ENCODE results near the gene PALLD.

Gene PALLD

DNA sequence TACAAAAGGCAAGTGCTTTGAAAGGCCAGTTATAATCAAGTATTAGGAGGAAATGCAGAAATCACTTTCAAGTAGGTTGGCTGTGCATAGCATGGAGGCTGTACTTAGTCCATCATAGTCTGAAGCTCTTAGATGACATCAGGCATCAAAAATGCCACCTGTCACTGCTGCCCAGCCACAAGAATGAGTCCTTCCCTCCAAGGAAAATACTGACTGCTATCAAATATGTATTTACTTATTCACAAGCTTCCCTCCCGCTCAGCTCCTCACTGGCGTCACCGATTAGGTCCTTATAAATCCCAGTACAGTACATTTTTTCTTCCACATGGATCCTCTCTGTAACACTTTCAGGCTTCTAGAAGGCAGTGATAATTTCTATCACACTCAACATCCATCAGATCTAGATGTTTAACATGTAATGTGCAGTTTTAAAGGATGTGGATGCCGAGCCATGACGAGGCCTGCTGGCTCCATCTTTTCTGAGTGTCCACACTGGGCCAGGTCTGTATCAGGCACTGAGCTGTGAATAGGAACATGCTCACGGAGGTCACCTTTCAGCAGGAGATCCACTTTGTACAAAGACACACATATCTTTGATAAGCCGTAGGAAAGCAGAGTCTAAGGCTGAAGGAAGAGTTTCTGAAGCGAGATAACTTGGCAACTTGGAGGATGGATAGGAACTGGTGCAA, 121.9 kb downstream of the PALLD start:
- no peak for DNase-seq (ENCODE audit: low read depth in 1 of 2, low spot score in 1 of 2)

DNA sequence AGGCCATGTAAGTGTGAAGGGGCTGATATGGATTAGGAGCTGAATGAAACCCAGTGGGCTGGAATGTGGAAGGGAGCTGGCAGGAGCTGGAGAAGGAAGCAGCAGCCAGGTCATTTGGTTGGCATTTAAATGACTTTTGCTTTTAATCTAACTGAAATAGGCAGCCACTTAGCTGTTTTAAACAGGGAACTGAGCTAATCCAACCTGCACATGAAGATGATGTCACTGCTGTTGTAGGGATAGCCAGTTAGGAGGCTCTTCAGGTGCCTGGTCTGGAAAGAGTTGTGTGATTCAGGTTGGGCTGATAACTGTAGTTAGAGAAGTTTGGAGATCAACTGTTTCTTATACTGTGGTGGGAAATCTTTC, 122.4 kb downstream of the PALLD start:
- no peak for DNase-seq (ENCODE audit: low read depth in 1 of 2, low spot score in 1 of 2)

DNA sequence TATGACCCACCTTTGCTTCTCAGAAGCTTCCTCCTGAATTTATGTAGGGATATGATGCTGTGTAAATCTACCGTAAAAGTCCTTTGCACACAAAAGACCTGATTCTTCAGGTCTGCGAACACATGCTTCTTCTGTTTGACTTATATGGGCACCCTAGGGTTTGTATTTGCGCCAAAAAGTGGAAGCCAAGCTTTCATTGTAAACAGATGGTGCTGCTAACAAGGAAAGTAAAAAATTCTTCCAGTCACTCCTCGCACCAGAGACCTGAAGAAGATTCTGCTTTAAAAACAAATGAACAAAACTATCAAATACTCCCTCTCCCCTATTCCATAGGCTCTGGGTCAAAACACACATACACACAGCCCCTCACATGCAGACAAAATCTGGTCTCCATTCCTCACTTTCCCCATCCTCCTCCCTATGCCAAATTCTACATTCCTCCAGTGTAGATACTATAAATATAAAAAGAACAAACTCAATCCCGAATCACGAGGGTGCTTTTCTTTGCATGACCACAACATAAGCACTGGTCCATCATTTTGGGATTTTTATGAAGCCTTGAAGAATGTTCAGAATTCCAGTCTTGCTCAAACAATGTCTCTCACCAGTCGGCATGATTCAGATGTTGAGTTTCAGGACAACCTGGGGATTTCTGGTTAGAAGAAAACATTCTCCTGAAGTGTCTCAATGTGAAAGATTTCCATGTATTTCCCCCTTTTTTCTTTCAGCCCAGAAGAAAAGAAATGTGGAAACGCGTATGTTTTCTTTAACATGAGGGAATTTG, 125.1 kb downstream of the PALLD start:
- no peak for DNase-seq (ENCODE audit: low read depth in 1 of 2, low spot score in 1 of 2)

DNA sequence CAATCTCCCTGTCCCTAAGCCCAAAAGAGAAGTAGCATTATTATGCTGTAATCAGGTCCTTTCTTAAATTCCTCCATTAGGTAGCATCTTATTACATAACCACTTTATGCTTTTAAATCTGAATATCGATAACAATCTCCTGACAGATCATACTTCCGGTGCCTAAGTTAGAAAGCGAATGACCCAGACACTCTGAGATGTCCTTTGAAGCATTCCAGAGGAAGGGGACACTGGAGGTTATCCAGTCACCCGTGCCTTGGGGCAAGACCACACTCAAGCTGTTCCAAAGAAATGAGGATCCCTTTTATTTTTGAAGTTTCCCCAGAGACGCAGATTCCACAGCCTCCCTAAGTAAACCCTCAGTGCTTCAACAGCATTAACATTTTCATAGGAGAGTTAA, 125.7 kb downstream of the PALLD start:
- no peak for DNase-seq (ENCODE audit: low read depth in 1 of 2, low spot score in 1 of 2)

DNA sequence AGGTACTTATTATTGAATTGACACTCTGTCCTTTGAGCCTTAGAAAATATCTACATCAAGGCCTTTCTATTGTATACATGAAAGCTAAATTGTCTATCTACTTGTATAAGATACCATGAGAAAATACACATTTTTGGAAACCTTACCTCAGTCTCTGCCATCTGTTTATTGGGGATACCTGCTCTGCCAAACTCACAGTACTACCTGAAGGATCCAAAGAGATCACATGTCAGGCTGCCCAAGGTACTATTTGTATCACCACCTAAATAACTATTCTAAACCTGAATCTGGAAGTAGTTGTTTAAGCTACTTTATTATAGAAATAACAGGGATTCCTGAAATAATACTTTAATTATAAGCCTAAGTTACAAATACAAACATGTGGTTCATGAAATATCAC, 126.2 kb downstream of the PALLD start:
- DNase-seq (ENCODE audit: low read depth in 1 of 2, low spot score in 1 of 2): no peak

DNA sequence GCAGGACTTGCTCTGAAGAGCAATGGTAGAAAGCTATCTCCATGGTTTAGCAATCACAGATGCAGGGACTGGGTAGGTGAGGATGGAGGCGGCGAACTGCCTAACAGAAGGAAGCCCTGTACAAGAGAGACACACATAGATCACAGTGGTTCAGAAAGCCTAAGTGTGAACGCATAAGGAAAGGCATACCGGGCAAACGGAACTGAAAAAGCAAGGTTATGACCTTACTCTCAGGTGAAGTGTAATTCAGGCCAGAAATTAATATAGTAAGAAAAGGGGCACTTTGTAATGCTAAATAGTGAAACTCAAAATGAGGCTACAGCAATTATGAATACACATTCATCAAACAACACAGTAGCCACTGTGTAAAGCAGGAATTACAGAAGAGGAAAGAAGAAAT, 126.6 kb downstream of the PALLD start:
- no peak for DNase-seq (ENCODE audit: low read depth in 1 of 2, low spot score in 1 of 2)

DNA sequence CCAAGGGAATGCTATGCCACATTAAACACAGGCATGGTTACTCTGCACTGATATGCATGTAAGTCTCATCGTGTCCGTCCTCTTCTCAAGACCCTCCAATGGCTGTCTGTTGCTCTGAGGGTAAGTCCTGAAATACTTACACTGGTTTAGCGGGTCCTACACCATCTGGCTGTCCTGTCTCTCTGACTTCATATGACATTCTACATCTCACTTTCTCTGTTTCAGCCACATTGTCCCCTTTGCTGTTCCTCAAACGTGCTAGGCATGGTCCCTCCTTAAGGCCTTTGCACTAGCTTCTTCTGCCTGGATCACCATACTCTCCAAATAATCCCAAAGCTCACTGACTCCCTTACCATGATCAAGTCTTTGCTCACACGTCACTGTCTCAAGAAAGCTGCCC, 131.4 kb downstream of the PALLD start:
- no peak for DNase-seq (ENCODE audit: low read depth in 1 of 2, low spot score in 1 of 2)

DNA sequence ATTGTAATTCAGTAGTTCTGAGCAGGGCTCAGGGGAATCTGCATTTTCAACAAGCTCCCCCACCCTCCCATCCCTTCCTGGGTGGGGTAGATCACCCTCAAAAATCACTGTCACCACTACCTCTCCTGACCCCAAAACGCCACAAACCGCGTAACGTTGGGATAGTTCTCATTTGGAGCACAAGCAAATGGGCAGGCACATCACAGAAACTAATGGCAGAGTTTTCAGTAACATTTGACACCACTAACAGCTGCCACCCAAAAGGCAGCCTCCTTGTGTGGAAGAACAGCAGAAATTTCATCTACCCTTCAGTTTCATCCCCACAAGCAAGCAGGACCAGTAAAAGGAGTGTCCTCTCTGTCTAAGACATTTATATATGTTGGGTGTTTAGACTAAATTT, 132.7 kb downstream of the PALLD start:
- no peak for DNase-seq (ENCODE audit: low read depth in 1 of 2, low spot score in 1 of 2)

DNA sequence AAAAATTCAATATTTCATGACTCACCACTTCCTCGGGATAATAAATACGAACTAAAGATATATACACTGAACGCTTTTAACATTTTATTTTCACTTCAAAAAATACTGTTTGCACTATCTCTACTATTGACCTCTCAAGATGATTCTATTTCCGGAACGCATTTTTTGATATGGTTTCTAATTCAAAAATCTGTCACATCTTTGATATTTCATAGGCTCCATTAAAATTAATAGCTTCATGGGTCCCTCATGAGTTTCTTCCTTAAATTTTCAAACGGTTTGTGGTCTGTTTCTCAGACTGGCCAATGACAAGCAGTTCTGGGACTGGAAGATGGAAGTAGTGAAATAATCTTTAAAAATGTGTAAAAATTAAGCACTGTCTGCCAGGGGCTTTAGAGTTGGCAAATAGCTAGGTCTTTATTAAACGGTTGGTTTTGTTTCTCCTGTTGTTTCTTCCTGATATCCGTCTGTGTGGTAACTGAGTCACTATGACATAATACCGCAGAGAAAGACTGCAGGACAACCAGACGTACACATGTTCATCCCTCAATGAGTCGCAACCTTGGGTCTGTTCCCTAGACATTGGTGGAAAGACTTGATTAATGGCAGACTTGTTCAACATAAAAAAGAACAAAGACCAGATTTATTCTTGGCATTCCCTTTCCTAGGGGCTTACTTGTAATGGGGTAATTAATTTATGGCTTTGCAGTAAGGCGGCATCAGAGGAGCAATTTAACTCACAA, 133.8 kb downstream of the PALLD start:
- DNase-seq (ENCODE audit: low read depth in 1 of 2, low spot score in 1 of 2): no peak

DNA sequence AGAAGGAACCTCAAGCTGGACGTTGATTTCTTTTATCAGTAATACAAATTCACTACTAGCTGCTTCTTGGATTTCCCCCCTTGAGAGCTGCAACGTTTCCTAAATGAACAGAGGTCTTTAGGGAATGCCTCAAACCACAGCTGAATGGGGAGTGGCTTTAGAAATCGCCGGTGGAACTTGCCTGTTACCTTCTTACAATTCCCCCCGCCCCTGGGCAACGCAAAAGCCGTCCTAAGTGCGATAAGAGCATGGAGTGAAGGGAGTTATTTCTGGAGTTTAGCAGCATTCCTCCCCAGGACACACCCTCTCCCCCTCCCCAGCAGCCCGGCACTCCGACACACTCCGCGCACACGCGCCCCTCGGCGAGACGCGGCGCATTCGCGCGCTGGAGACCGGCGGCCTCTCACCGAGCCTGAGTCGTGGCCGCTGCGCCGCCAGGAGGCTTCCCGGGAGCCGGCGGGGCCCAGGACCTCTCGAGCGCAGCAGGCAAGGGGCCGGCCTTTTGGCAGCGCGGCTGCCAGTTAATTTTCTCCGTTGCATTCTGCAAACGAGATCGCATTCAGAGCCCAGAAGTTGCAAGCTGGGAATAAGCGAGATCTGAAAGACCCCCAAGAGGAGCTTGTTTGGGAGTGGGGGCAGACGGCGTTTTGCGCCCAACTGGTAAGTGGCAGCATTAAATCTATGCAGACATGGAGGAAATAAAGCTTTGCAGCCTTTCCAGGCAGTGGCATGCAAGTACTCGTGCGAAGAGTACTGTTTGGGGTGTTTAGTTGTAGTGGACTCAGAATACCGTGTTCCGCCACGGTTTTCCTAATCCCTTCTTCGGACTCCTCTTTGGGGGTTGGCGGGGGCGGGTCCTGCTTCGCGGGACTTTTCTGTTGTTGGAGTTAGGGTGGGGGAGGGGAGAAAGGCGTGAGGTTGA, 134.7 kb downstream of the PALLD start:
- DNase-seq (ENCODE audit: low read depth in 1 of 2, low spot score in 1 of 2): no peak

DNA sequence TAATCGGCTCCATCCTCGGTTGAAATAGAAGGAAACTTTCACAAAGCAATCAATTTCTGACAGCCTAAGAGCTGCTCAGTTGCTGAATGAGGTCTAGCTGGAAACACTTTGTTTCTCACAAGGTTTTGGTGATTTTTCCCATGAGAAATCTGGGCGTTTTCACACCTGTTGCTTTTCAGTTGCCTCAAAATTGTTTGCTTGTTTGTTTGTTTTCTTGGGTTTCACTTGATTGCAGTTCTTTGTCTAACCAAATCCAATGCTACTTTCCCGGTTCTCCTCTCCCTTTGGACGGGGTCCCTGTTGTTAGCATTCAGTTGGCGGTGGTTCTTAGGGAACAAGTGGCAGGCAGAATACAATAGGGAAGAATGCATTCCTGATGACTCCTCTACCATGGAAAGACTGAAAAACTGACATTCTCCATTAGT, 135.5 kb downstream of the PALLD start:
- no peak for DNase-seq (ENCODE audit: low read depth in 1 of 2, low spot score in 1 of 2)

DNA sequence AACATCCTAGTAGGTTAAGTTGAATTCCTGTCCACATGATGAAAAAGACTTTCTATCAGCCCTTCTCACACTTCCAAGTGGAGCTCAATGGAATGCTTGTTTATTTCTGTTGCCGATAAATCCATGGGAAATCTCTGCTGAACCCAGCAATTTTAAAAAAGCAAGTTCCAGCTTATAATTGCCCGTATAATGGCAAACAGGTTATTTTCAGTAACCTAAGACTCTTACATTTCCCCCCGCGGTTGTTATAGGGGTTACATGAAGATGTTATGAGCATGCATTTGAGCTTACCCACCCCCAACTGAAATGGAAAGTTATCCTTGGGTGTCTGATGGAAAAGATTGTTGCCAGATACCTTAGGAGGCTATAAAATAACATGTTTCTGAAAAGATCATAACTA, 136.2 kb downstream of the PALLD start:
- no peak for DNase-seq (ENCODE audit: low read depth in 1 of 2, low spot score in 1 of 2)

DNA sequence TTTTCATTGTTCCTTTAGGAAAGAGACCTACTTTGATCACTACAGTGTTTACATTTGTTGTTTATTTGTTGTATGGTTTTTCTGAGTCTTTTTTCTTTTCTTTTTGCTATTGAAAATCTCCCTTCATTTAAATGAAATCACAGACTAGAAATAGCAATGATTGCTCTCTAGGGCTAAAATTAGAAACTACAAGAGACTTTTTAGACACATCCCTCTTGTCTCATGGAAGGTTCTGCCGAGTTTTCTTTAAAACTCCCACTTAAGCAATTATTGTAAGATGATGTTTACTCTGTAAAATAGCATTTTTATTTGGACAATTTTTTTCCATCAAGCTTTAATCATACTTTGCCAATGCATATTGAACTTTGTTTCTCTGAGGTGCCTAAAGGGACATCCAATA, 136.6 kb downstream of the PALLD start:
- no peak for DNase-seq (ENCODE audit: low read depth in 1 of 2, low spot score in 1 of 2)

DNA sequence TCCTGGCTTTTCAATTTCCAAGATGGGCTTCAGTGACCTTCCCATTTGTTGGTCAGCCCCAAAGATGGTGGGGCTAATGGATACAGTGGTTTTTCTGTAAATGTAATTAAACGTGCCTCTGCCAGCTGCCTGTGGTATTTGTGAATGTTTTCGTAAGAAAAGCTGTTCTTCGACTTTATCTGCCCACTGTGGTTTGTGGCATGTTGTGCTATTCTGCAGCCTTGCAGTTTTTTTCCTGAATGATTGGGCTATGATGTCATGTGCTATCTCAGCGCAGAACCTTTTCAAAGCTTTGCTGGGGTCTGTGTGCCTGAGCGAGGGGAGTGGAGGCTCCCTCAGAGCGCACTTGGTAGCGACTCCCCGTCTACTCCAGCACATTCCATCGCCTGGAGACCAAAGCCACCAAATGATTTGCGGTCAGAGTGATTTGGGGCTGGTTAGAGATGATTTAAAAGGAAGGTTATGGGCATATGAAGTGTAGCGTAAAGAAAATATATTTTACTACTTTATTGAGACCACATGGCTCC, 137.5 kb downstream of the PALLD start:
- DNase-seq (ENCODE audit: low read depth in 1 of 2, low spot score in 1 of 2): no peak

DNA sequence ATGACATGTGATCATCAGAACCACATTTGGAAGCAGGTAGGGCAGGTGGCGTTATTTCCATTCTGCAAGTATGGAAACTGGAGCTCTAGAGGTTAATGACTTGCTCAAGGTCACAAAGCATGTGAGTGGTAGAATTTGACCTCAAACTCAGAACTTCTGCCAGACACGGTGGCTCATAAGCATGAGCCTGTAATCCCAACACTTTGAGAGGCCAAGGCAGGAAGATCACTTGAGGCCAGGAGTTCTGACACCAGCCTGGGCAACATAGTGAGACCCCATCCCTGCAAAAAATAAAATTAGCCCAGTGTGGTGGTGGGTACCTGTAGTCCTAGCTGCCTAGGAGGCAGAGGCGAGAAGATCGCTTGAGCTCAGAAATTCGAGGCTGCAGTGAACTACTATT, 139.2 kb downstream of the PALLD start:
- no peak for DNase-seq (ENCODE audit: low read depth in 1 of 2, low spot score in 1 of 2)

DNA sequence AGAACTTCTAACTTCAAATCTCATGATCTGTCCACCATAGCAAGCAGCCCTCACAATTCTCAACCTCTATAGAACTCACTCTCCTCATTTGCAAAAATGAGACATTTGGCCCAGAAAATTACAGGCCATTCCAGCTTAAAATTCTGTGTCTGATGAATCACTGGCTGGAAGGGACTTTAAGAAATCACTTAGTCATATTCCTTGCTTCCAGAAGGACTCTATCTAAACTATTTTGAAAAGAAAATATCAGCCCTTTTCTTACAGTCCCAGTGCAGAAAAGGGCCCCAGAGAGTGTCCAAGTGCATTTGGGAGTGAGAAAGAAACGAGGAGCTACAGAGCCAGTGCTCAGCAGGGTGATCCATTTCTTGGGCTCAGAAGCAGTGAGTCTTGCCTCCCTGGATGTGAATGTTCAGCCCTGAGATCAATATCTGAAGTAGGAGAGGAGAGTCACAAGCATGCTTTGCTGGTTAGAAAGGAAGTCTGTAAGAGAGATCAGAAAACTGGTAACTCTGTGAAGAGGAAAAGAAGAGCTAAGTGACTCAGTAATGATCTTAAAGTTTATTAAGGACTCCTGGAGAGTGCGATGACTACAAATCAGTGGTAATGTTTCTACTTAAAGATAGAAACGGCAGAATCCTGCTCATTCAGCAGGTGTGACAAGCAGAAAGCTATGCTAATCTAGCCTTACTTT, 139.8 kb downstream of the PALLD start:
- DNase-seq (ENCODE audit: low read depth in 1 of 2, low spot score in 1 of 2): no peak

DNA sequence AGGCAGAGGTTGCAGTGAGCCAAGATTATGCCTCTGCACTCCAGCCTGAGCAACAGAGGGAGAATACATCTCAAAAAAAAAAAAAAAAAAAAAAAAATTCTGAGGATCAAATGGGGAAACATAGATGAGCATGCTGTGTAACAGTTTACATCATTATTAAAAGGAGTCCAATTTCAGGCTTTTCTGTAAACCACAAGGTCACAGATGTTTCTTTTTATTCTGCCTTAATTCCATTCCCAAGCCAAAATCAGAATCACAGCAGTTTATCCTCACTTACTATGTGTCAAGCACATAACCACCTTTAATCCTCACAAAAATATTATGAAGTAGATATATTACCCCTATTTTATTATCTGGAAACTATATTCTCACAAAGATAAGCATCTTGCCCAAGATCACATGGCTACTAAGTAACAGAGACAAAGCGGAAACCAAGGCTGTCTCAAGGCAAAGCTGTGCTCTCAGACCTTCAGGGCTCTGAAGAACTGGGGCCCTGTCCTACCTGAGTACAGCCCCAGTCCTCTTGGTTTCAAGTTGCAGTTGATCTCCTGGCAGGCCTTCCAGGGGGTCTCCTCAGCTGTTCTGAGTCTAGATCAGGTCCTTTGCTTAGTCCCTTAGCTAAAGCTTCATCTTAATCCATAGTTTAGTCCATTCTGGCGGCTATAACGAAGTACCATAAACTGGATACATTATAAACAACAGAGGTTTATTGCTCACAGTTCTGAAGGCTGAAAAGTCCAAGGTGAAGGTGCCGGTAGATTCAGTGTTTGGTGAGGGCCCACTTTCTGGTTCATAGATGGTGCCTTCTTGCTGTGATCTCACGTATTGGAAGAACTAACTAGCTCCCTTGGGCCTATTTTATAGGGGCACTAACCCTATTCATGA, 141.3 kb downstream of the PALLD start:
- DNase-seq (ENCODE audit: low read depth in 1 of 2, low spot score in 1 of 2): no peak

DNA sequence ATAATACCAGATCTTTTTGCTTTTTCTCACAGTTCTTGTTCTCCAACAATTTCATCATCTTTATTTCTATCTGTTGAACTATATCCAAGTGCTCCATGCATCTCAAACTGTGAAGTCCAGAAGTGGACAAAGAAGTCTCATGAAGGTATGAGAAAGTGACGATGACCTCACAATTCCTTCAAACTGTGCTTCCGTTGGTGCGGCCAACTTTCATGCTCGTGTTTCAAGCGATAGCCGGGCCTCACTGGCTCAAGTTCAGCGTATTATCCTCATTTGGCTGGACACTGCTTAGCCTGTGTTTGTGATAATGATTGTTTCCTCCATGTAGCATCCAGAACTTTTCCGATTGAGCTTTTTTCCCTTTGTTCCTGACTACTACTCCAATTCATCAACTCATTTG, 143.1 kb downstream of the PALLD start:
- DNase-seq (ENCODE audit: low read depth in 1 of 2, low spot score in 1 of 2): no peak

DNA sequence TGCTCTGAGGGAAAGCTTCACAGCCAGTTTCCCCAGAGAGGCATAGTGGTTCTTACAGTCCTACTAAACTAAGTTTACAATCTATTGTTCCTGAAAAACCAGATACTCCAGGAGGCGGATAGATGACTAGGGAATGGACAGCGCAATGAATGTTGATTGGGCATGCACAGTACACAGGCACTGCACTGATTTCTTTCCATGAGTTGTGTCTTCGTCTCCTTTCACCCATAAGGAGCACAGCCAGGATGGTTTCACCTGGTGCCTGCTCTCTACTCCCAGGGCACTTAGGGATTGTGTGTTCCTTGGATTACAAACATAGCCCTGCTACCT, 144.9 kb downstream of the PALLD start:
- no peak for DNase-seq (ENCODE audit: low read depth in 1 of 2, low spot score in 1 of 2)

DNA sequence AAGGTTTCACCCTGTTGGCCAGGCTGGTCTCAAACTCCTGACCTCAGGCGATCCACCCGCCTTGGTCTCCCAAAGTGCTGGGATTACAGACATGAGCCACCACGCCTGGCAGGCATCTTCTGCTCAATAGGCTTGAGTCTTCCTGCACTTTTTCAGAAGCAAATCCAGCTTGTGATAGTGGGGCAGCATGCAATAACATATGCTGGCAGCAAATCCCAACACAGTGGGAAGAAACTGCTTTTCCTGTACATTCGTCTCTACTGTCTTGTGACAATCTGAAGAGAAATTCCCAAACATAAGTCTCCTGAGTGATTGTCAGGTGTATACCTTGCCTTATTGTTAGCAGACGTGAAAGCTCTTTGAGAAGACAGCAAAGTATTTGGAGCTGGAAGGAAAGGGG, 145.7 kb downstream of the PALLD start:
- DNase-seq (ENCODE audit: low read depth in 1 of 2, low spot score in 1 of 2): no peak

Measured in activated CD4-positive, alpha-beta T cell treated with anti-CD3 and anti-CD28 coated beads, Interleukin-2, amount 50 U/mL, for 24 hours (primary cell).